Parathyroid adenoma (tissue), 2 donors: Measurements from ENCODE around the gene HIRIP3.
"Not testable (repeated sequence)": the region's sequence is repeated elsewhere in the genome, so short reads cannot be mapped to it uniquely, and the experiment has no call there.

Experiments
- H2AFZ ChIP-seq: fragments of 300-600 bp; sonication (generic); one replicate; pipeline ENCODE4 v1.7.0; 2017; ENCODE audit warnings: antibody characterized with exemption, mild to moderate bottlenecking
- H3K27ac ChIP-seq: fragments of 300-600 bp; sonication (generic); one replicate; pipeline ENCODE4 v1.7.0; 2017
- H3K27me3 ChIP-seq: fragments of 300-600 bp; sonication (generic); one replicate; pipeline ENCODE4 v1.7.0; 2017; ENCODE audit warnings: low read length; ENCODE audit not compliant: control insufficient read depth, insufficient read depth
- H3K36me3 ChIP-seq: fragments of 300-600 bp; sonication (generic); one replicate; pipeline ENCODE4 v1.7.0; 2017; ENCODE audit warnings: low read length; ENCODE audit not compliant: control insufficient read depth, insufficient read depth
- H3K4me1 ChIP-seq: fragments of 300-600 bp; sonication (generic); one replicate; pipeline ENCODE4 v1.7.0; 2017; ENCODE audit warnings: control low read depth
- H3K4me2 ChIP-seq: fragments of 300-600 bp; sonication (generic); one replicate; pipeline ENCODE4 v1.7.0; 2017; ENCODE audit warnings: low read length
- H3K4me3 ChIP-seq: fragments of 300-600 bp; sonication (generic); one replicate; pipeline ENCODE4 v1.7.0; 2017; ENCODE audit warnings: low read depth, low read length
- H3K79me2 ChIP-seq: fragments of 300-600 bp; sonication (generic); one replicate; pipeline ENCODE4 v1.7.0; 2017; ENCODE audit warnings: control low read depth
- H3K9ac ChIP-seq: fragments of 300-600 bp; sonication (generic); one replicate; pipeline ENCODE4 v1.7.0; 2017; ENCODE audit warnings: mild to moderate bottlenecking
- H3K9me3 ChIP-seq: fragments of 300-600 bp; sonication (generic); one replicate; pipeline ENCODE4 v1.7.0; 2017; ENCODE audit warnings: low read length; ENCODE audit not compliant: control insufficient read depth
- TF ChIP-seq, protein P1 (sequence below): fragments of 300-600 bp; sonication (generic); IDR thresholded peaks from one replicate; pipeline ENCODE4 v1.7.0; 2017; ENCODE audit warnings: antibody characterized with exemption, mild to moderate bottlenecking
- donor health status: primary hyperparathyroidism.

The HIRIP3 gene, protein sequence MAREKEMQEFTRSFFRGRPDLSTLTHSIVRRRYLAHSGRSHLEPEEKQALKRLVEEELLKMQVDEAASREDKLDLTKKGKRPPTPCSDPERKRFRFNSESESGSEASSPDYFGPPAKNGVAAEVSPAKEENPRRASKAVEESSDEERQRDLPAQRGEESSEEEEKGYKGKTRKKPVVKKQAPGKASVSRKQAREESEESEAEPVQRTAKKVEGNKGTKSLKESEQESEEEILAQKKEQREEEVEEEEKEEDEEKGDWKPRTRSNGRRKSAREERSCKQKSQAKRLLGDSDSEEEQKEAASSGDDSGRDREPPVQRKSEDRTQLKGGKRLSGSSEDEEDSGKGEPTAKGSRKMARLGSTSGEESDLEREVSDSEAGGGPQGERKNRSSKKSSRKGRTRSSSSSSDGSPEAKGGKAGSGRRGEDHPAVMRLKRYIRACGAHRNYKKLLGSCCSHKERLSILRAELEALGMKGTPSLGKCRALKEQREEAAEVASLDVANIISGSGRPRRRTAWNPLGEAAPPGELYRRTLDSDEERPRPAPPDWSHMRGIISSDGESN

DNA sequence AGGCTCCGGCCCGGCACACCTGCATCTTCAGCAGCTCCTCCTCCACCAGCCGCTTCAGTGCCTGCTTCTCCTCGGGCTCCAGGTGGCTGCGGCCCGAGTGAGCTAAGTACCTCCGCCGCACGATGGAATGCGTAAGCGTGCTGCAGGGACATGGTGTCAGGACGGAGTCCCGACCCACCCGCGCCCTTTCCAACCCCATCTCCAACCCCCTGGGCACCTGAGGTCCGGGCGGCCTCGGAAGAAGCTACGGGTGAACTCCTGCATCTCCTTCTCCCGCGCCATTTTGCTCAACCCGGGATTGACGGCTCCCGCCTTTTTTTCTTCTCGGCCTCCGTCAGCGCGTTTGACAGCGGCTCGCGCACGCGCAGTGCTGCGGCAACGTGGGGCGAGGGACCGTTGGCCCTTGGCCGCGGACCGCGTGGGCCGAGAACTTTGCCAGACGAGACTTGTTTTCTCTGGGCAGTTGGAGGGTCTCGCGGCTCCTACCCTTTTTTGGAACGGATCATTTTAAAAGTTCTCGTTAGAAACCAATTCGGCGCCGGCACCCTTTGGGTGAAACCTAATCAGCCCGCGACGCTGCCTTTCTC, at the start of gene HIRIP3:
Gene HIRIP3 (minus strand): TSS at position 294 of the 587 bp plus-strand sequence. CDS start 12 bp downstream, at position 282.
- Histone ChIP-seq H2AFZ (peak within 1 kb of the TSS; percentile 99), H3K4me1 (peaks cover 10% of the 10 kb centered on the region), H3K36me3 (no peaks in the 10 kb centered on the region), H3K4me2 (peak within 1 kb of the TSS; percentile 71), H3K79me2 (peaks cover 5% of the 10 kb centered on the region), H3K9me3 (no peaks in the 10 kb centered on the region), H3K4me3 (peak within 1 kb of the TSS; percentile 90), H3K27ac (peak within 1 kb of the TSS; percentile 98), H3K9ac (peak within 1 kb of the TSS; percentile 88), H3K27me3 (no peaks in the 10 kb centered on the region)
- TF ChIP-seq, protein P1, sequence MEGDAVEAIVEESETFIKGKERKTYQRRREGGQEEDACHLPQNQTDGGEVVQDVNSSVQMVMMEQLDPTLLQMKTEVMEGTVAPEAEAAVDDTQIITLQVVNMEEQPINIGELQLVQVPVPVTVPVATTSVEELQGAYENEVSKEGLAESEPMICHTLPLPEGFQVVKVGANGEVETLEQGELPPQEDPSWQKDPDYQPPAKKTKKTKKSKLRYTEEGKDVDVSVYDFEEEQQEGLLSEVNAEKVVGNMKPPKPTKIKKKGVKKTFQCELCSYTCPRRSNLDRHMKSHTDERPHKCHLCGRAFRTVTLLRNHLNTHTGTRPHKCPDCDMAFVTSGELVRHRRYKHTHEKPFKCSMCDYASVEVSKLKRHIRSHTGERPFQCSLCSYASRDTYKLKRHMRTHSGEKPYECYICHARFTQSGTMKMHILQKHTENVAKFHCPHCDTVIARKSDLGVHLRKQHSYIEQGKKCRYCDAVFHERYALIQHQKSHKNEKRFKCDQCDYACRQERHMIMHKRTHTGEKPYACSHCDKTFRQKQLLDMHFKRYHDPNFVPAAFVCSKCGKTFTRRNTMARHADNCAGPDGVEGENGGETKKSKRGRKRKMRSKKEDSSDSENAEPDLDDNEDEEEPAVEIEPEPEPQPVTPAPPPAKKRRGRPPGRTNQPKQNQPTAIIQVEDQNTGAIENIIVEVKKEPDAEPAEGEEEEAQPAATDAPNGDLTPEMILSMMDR: no peak

DNA sequence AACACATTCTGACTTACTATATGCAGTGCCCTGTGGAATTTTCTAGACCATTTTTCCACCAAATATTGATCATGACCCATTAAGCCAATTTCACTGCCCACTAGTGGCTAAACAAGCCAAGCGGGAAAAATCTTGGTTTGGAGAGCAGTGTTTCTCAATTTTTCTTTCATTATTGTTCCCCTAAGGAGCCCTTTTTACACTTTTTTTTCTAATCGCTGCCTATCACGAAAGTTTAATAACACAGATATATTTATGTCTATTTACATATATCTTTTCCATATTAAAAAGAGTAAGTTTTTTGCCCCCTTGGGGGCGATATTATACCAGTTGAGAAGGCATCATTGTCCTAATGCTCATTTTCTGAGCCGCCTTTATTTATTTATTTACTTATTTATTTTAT, 46.4 kb upstream of the HIRIP3 start:
- no peaks in the 10 kb centered on the region for H3K9me3 ChIP-seq
- no peak overlapping the region for H3K4me2 ChIP-seq
- no peak overlapping the region for H3K27ac ChIP-seq
- no peak overlapping the region for H3K4me3 ChIP-seq
- no peaks in the 10 kb centered on the region for H3K27me3 ChIP-seq
- no peak overlapping the region for H3K9ac ChIP-seq
- H3K79me2 ChIP-seq: no peaks in the 10 kb centered on the region
- no peaks in the 10 kb centered on the region for H3K4me1 ChIP-seq
- H2AFZ ChIP-seq: no peak overlapping the region
- TF ChIP-seq, protein P1: peak; percentile 38
- no peaks in the 10 kb centered on the region for H3K36me3 ChIP-seq

DNA sequence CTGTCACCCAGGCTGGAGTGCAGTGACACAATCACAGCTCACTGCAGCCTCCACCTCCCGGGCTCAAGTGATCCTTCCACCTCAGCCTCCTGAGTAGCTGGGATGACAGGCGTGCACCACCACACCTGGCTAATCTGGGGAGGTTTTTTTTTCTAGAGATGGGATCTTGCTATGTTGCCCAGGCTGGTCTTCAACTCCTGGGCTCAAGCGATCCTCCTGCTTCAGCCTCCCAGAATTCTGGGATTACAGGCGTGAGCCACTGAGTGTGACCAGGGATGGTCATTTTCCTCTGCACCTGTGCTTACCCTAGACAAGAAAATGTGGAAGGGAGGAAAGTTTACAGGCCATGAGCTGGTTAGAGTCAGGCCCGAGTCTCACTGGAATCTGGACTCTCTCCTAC, 45.3 kb upstream of the HIRIP3 start:
- not testable (repeated sequence) for H3K4me2 ChIP-seq, H3K36me3 ChIP-seq, H3K4me1 ChIP-seq, H3K9me3 ChIP-seq, H3K27me3 ChIP-seq, H3K79me2 ChIP-seq, H3K27ac ChIP-seq, H3K9ac ChIP-seq, H2AFZ ChIP-seq, H3K4me3 ChIP-seq

DNA sequence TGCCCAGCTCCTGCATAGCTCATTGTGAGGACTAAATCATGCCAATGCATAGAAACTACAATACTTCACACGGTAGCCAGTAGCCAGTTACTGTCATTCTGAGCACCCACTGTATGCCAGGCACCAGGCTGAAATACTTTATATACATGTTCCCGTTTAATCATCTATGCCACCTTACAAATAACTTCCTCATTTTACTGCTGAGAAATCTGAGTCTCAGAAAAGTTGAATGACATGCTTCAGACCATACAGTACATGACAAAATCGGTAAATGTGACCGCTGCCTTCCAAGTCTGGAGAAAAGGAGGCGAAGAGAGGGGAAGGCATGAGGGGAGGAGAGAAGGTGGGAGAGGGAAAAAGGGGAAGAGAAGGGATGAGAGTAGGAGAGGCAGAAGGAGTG, 44.8 kb upstream of the HIRIP3 start:
- no peaks in the 10 kb centered on the region for H3K9me3 ChIP-seq
- H3K79me2 ChIP-seq: no peaks in the 10 kb centered on the region
- no peaks in the 10 kb centered on the region for H3K36me3 ChIP-seq
- H2AFZ ChIP-seq: no peak overlapping the region
- TF ChIP-seq, protein P1: no peak
- no peaks in the 10 kb centered on the region for H3K27me3 ChIP-seq
- H3K4me1 ChIP-seq: no peaks in the 10 kb centered on the region
- no peak overlapping the region for H3K9ac ChIP-seq
- no peak overlapping the region for H3K4me3 ChIP-seq
- H3K4me2 ChIP-seq: no peak overlapping the region
- H3K27ac ChIP-seq: no peak overlapping the region

DNA sequence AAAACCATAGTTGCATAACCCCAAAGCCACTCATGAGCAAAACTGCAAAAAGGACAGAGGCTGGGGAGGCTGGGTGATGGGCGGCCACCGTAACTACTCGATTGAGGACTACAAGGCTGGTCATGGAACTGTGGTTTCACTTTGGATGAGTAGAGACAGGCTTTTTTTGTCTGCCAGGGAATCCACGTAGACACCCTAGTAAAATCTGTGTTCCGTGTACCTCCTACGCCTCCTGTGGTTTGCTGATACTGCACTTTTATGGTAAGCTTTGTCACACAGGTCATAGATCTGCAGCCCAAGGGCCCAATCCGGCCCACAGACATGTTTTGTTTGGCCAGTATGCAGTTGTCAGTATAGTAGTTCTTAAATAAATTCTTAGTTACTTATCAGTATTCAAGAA, 37.9 kb upstream of the HIRIP3 start:
- H3K27me3 ChIP-seq: no peaks in the 10 kb centered on the region
- H3K9ac ChIP-seq: no peak overlapping the region
- TF ChIP-seq, protein P1: no peak
- no peak overlapping the region for H3K4me3 ChIP-seq
- no peaks in the 10 kb centered on the region for H3K9me3 ChIP-seq
- H3K79me2 ChIP-seq: no peaks in the 10 kb centered on the region
- H3K4me2 ChIP-seq: no peak overlapping the region
- H3K27ac ChIP-seq: no peak overlapping the region
- no peak overlapping the region for H2AFZ ChIP-seq
- peaks cover 11% of the 10 kb centered on the region for H3K4me1 ChIP-seq
- H3K36me3 ChIP-seq: no peaks in the 10 kb centered on the region
